ENCODE data around the gene ATP2A3.
A peak's percentile ranks its signal among the peaks of the same experiment; 100 is the strongest.
"Not testable (repeated sequence)": the region's sequence is repeated elsewhere in the genome, so short reads cannot be mapped to it uniquely, and the experiment has no call there.

Gene ATP2A3

GRCh38 chr17:3964203-3965117 lies at the start of gene ATP2A3:
TSS of gene ATP2A3 (minus strand) at chr17:3964437. CDS start at chr17:3964291, 146 bp downstream.
- DNase-seq = no peak

- no peak for DNase-seq
These were observed 46.5 kb upstream of the ATP2A3 start for GRCh38 chr17:4010754-4011153.

- no peak for DNase-seq
These were observed 45.0 kb upstream of the ATP2A3 start for GRCh38 chr17:4009186-4009785.

GRCh38 chr17:4008441-4009185 lies 44.4 kb upstream of the ATP2A3 start:
- no peak for DNase-seq

- no peak for DNase-seq
These were observed 43.8 kb upstream of the ATP2A3 start for GRCh38 chr17:4008082-4008435.

- DNase-seq = no peak
These were observed 43.3 kb upstream of the ATP2A3 start for GRCh38 chr17:4007346-4008081.

- DNase-seq = no peak
These were observed 42.5 kb upstream of the ATP2A3 start for GRCh38 chr17:4006745-4007211.

- no peak for DNase-seq
These were observed 41.9 kb upstream of the ATP2A3 start for GRCh38 chr17:4006165-4006589.

- DNase-seq = no peak
These were observed 41.3 kb upstream of the ATP2A3 start for GRCh38 chr17:4005296-4006164.

- DNase-seq = peak; percentile 49
These were observed 40.5 kb upstream of the ATP2A3 start for GRCh38 chr17:4004517-4005295.

- no peak for DNase-seq
These were observed 39.5 kb upstream of the ATP2A3 start for GRCh38 chr17:4003501-4004421.

- no peak for DNase-seq
These were observed 38.9 kb upstream of the ATP2A3 start for GRCh38 chr17:4003131-4003500.

GRCh38 chr17:4001048-4001590 lies 36.9 kb upstream of the ATP2A3 start:
- DNase-seq = no peak

- DNase-seq = no peak
These were observed 34.2 kb upstream of the ATP2A3 start for GRCh38 chr17:3998436-3998835.

GRCh38 chr17:3995067-3995466 lies 30.8 kb upstream of the ATP2A3 start:
- no peak for DNase-seq

GRCh38 chr17:3994221-3994576 lies 30.0 kb upstream of the ATP2A3 start:
- no peak for DNase-seq

GRCh38 chr17:3993493-3994220 lies 29.4 kb upstream of the ATP2A3 start:
- no peak for DNase-seq

- no peak for DNase-seq
These were observed 28.1 kb upstream of the ATP2A3 start for GRCh38 chr17:3992370-3992769.

GRCh38 chr17:3991699-3992098 lies 27.5 kb upstream of the ATP2A3 start:
- DNase-seq = not testable (repeated sequence)
